ENCODE results near the gene ITFG1. TPM values are rescaled to one million over a fixed set of nuclear protein-coding genes. Genes with fewer than 3 reads are reported as not detected.

The ITFG1 gene
- total and polyA plus RNA-seq, 2 of the 8 experiments (the other 6 are each of a cell fraction or from before 2014, with no cell fraction given) = 13.8 to 22.2 TPM

DNA sequence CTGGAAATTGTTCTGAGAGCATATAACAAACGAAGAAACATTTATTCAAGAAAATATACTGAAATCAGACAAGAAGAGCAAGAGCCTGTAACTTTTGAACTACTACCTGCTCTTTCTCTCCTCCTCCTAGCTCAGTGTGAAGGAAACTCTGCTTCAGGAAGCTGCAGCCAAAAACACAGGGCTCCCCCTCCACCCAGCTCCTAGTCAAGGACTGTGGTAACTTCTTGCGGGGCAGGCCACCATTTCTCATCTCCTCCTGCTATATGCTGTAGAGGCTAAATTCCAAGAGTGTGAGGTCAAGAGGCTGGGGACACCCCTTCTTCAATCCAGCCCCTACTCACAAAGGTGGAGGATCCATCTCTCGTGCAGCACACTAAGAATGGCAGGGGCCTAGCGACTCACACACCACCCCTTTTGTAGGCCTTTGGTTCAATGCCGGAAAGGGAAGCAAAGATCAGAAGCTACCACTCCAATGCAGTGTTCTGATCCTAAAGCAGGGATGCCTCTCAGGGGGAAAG lies 74.6 kb downstream of the ITFG1 start:
- no peaks in the 10 kb centered on the region for H3K27me3 ChIP-seq (replicated peaks in 1 of 4; ENCODE audit: control insufficient read depth in 3 of 4, extremely low read depth in 1 of 4, insufficient read depth in 3 of 4, low read length in 3 of 4)
- ChIA-PET POLR2A (ENCODE audit: partially characterized antibody) (no interaction called here), CTCF (ENCODE audit: partially characterized antibody) (no interaction called here)
- H3K56ac ChIP-seq (replicated peaks; ENCODE audit: insufficient read length, low read depth, low read length) = no peak overlapping the region
- no peak overlapping the region for H3K4me3 ChIP-seq (ENCODE audit: extremely low read depth in 1 of 4, insufficient read depth in 2 of 4, low read depth in 3 of 4, low read length in 4 of 4)
- no peaks in the 10 kb centered on the region for H3K23me2 ChIP-seq (ENCODE audit: low read depth, low read length)
- H3K27ac ChIP-seq (ENCODE audit: low read depth, low read length) = no peak overlapping the region
- no peak overlapping the region for H4K8ac ChIP-seq (ENCODE audit: extremely low read depth, insufficient read depth, low read length)
- H3K36me3 ChIP-seq (ENCODE audit: control insufficient read depth in 2 of 4, insufficient read depth in 4 of 4, low read length in 3 of 4) = no peaks in the 10 kb centered on the region
- no peak overlapping the region for H3K23ac ChIP-seq (ENCODE audit: insufficient read length)
- TF ChIP-seq RAD21 (IDR thresholded peaks at IDR 0.05 in 1 of 2, conservative IDR thresholded peaks at IDR 0.05 in 1 of 2; ENCODE audit: low read depth in 2 of 2, low read length in 2 of 2) (no peak), FOSL1 (IDR thresholded peaks at IDR 0.05; ENCODE audit: insufficient read depth, low read depth, low read length) (no peak), CBX8 (IDR thresholded peaks at IDR 0.05; ENCODE audit: borderline replicate concordance, low read depth, low read length) (no peak), EZH2 (IDR thresholded peaks at IDR 0.05; ENCODE audit: low read depth, low read length, severe bottlenecking) (no peak), HDAC6 (IDR thresholded peaks at IDR 0.05; ENCODE audit: low read depth, low read length) (no peak), BACH1 (IDR thresholded peaks at IDR 0.05; ENCODE audit: low read length) (no peak), CBX5 (IDR thresholded peaks at IDR 0.05; ENCODE audit: low read depth, low read length) (no peak), SRF (IDR thresholded peaks at IDR 0.05; ENCODE audit: low read depth, low read length) (no peak), GTF2F1 (IDR thresholded peaks at IDR 0.05; ENCODE audit: borderline replicate concordance, low read depth, low read length) (no peak), RBBP5 (IDR thresholded peaks at IDR 0.05; ENCODE audit: borderline replicate concordance, low read depth, low read length) (no peak)
- TF ChIP-seq, protein P1, sequence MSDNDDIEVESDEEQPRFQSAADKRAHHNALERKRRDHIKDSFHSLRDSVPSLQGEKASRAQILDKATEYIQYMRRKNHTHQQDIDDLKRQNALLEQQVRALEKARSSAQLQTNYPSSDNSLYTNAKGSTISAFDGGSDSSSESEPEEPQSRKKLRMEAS (IDR thresholded peaks at IDR 0.05) = no peak
- TF ChIP-seq, protein P2, sequence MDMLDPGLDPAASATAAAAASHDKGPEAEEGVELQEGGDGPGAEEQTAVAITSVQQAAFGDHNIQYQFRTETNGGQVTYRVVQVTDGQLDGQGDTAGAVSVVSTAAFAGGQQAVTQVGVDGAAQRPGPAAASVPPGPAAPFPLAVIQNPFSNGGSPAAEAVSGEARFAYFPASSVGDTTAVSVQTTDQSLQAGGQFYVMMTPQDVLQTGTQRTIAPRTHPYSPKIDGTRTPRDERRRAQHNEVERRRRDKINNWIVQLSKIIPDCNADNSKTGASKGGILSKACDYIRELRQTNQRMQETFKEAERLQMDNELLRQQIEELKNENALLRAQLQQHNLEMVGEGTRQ (IDR thresholded peaks at IDR 0.05; ENCODE audit: low read length) = no peak
- H3K4me1 ChIP-seq (replicated peaks in 1 of 4; ENCODE audit: control insufficient read depth in 3 of 4, insufficient read depth in 4 of 4, low read length in 3 of 4) = no peaks in the 10 kb centered on the region; a peak in 1 of 7 replicates
- WGBS, 2 experiments (ENCODE audit: extremely low coverage in 1 of 2, insufficient coverage in 1 of 2, insufficient read length in 1 of 2, insufficient replicate concordance in 2 of 2, low coverage in 1 of 2, low lambda C conversion rate in 2 of 2, missing lambda C conversion rate in 1 of 2) = 90% methylated on average over 4 of the region's 5 CpGs; no CpG with 5 or more reads in 1 of the 2 experiments
- no peak overlapping the region; a peak in 1 of 7 replicates for H3K9ac ChIP-seq (replicated peaks in 1 of 4; ENCODE audit: extremely low read depth in 1 of 4, low read depth in 3 of 4, low read length in 3 of 4)
- no peak overlapping the region for H2BK15ac ChIP-seq (ENCODE audit: low read length)
- H3K4ac ChIP-seq (replicated peaks; ENCODE audit: insufficient read length, low read depth, low read length) = no peak overlapping the region
- no peak overlapping the region for H3K14ac ChIP-seq (ENCODE audit: insufficient read length)
- H2BK5ac ChIP-seq (ENCODE audit: low read depth, low read length) = no peak overlapping the region
- H3K79me1 ChIP-seq (ENCODE audit: low read depth, low read length) = no peaks in the 10 kb centered on the region
- H2BK12ac ChIP-seq (ENCODE audit: low read depth, low read length) = no peak overlapping the region
- DNase-seq (ENCODE audit: low read depth in 1 of 2, low spot score in 2 of 2) = no peak
- no peak for FAIRE-seq
- H2BK120ac ChIP-seq (replicated peaks; ENCODE audit: low read depth, low read length) = no peak overlapping the region
- no peak overlapping the region for H3K4me2 ChIP-seq (ENCODE audit: insufficient read depth in 1 of 2, low read depth in 2 of 2, low read length in 2 of 2)
- H3K79me2 ChIP-seq (ENCODE audit: control insufficient read depth in 1 of 2, insufficient read depth in 2 of 2, low read length in 2 of 2) = no peaks in the 10 kb centered on the region
- H2AK5ac ChIP-seq (ENCODE audit: low read depth, low read length) = no peak overlapping the region
- no peak overlapping the region for H4K91ac ChIP-seq (replicated peaks; ENCODE audit: insufficient read length, low read length)
- H3K18ac ChIP-seq (ENCODE audit: extremely low read depth, low read length) = no peak overlapping the region
- H4K20me1 ChIP-seq (replicated peaks in 1 of 2; ENCODE audit: control insufficient read depth in 1 of 2, insufficient read depth in 2 of 2, low read length in 2 of 2) = no peaks in the 10 kb centered on the region
- no peak overlapping the region for H2BK20ac ChIP-seq (ENCODE audit: low read length)
- no peak overlapping the region for H4K5ac ChIP-seq (ENCODE audit: insufficient read length, low read depth, low read length)
- H2AFZ ChIP-seq (ENCODE audit: low read length) = no peak overlapping the region
- no peaks in the 10 kb centered on the region for H3K9me3 ChIP-seq (ENCODE audit: insufficient read depth in 2 of 2, low read depth in 1 of 2, low read length in 1 of 2)

All from H1 (cell line).